Thyroid gland (tissue), 4 donors: ENCODE measurements around the gene CDV3. TPM values are rescaled to one million over a fixed set of nuclear protein-coding genes. Genes with fewer than 3 reads are reported as not detected.

Experiments used
- DNase-seq, 2 donors: peaks; one replicate each; pipeline ENCODE4 v3.0.0-alpha.2; 2019
- H3K27ac ChIP-seq, 3 donors: fragments of 200-600 bp; sonication (generic); 1 replicate in 2 of 3; 2 replicates in 1 of 3; pipeline ENCODE4 v1.5.1; 2016 to 2019; ENCODE audit warnings: mild to moderate bottlenecking in 1 of 3, moderate library complexity in 1 of 3
- H3K27me3 ChIP-seq: fragments of 200-600 bp; sonication (generic); one replicate; pipeline ENCODE4 v1.5.1; 2019
- H3K36me3 ChIP-seq, 2 donors: fragments of 200-600 bp; sonication (generic); one replicate each; pipeline ENCODE4 v1.5.1; 2016 to 2019
- H3K4me1 ChIP-seq, 2 donors: fragments of 200-600 bp; sonication (generic); one replicate each; pipeline ENCODE4 v1.5.1; 2017 to 2019
- H3K4me3 ChIP-seq, 3 donors: fragments of 200-600 bp; sonication (generic); replicated peaks in 1 of 3; 1 replicate in 2 of 3; 2 replicates in 1 of 3; pipeline ENCODE4 v1.5.1; 2016; ENCODE audit warnings: mild to moderate bottlenecking in 1 of 3
- H3K9me3 ChIP-seq: fragments of 200-600 bp; sonication (generic); one replicate; pipeline ENCODE4 v1.5.1; 2017
- CTCF ChIP-seq, 6 experiments: fragments of 200-600 bp in 3 of 6; fragments of 450-650 bp in 3 of 6; sonication (generic) in 3 of 6; IDR thresholded peaks; one replicate each; pipeline ENCODE4 v1.5.1; 2016 to 2019; ENCODE audit warnings: antibody characterized with exemption in 6 of 6, mild to moderate bottlenecking in 2 of 6, inconsistent platforms in 1 of 6, moderate library complexity in 1 of 6
- POLR2A ChIP-seq, 2 donors: fragments of 450-650 bp; IDR thresholded peaks; one replicate each; pipeline ENCODE4 v1.6.1; 2017; ENCODE audit warnings: antibody characterized with exemption in 2 of 2, mild to moderate bottlenecking in 2 of 2, moderate library complexity in 1 of 2
- WGBS, 2 donors: methylation state at CpG; one replicate each; pipeline ENCODE4 v1.1.5; 2017; 5-methylcytosine and 5-hydroxymethylcytosine counted together
- intact Hi-C: fragments of 100-400 bp; cut with DNase I; formaldehyde crosslinking; loops from one replicate; pipeline ENCODE4 v1.15.1; 2023
- small RNA-seq: library from RNA; depleted of rRNA; stranded (forward); fragments of <200 nt; gene quantifications from one replicate; pipeline ENCODE3, GENCODE V24; 2016
- total RNA-seq, 4 donors: library from RNA; depleted of rRNA; stranded (reverse); fragments of >200 nt; gene quantifications; one replicate each; pipeline ENCODE4 v1.2.3, GENCODE V29; 2016

Gene CDV3
- total RNA-seq, 4 donors from 2014 or later = 147 to 177 (median 166) TPM

GRCh38 chr3:133629146-133629545 is 55.7 kb downstream of the CDV3 start:
- intact Hi-C loops = no loop called here
- Histone ChIP-seq H3K9me3 (no peaks in the 10 kb centered on the region), H3K27me3 (no peaks in the 10 kb centered on the region), H3K4me3 (no peak overlapping the region), H3K36me3 (peaks cover 11 to 33% of the 10 kb centered on the region in 2 donors), H3K4me1 (no peaks in the 10 kb centered on the region), H3K27ac (no peak overlapping the region)
- DNase-seq = no peak
- no peak for TF ChIP-seq POLR2A (IDR thresholded peaks at IDR 0.05)
- no peak for TF ChIP-seq CTCF (IDR thresholded peaks at IDR 0.05)
- 95 to 100% methylated on average over 2 of the region's 2 CpGs for WGBS, 2 donors

GRCh38 chr3:133633439-133633838 is 60.0 kb downstream of the CDV3 start:
- Histone ChIP-seq H3K27me3 (no peaks in the 10 kb centered on the region), H3K27ac (no peak overlapping the region), H3K4me1 (no peaks in the 10 kb centered on the region), H3K36me3 (peaks cover 5 to 15% of the 10 kb centered on the region in 2 donors), H3K9me3 (no peaks in the 10 kb centered on the region), H3K4me3 (no peak overlapping the region)
- DNase-seq = no peak
- 93 to 94% methylated on average over 4 of the region's 4 CpGs for WGBS, 2 donors
- intact Hi-C loops = no loop called here
- TF ChIP-seq CTCF (IDR thresholded peaks at IDR 0.05) = no peak
- TF ChIP-seq POLR2A (IDR thresholded peaks at IDR 0.05) = no peak

Small RNA genes within 50 kb of the gene (small RNA-seq; reads per million reads assigned to genes)
- not detected for gene AC022296.2
- gene RF00438 = not detected

Other genes with a start within 250 kb of the CDV3 start
- gene BFSP2, start 173.6 kb upstream of the CDV3 start, total RNA-seq = not detected
- gene TOPBP1, start 88.3 kb downstream of the CDV3 start, total RNA-seq = 10 to 100 TPM; 25.5 to 46.7 (median 29.4) TPM
- gene TF, start 172.7 kb downstream of the CDV3 start, total RNA-seq = 1 to 10 TPM in 3 of 4 donors, under 1 TPM in 1; 0.15 to 4.2 (median 1.2) TPM
- gene SRPRB, start 232.1 kb downstream of the CDV3 start, total RNA-seq = 10 to 100 TPM; 26.9 to 55.9 (median 45.2) TPM